HG02571 (cell line): ENCODE measurements around the gene RAB40C.

ENCODE experiments used
- ATAC-seq: cut with Tn5 transposase; IDR thresholded peaks from one replicate; pipeline ENCODE4 v1.9.1; 2021; ENCODE audit warnings: mild to moderate bottlenecking, moderate library complexity; ENCODE audit not compliant: unreplicated experiment

Gene RAB40C

DNA sequence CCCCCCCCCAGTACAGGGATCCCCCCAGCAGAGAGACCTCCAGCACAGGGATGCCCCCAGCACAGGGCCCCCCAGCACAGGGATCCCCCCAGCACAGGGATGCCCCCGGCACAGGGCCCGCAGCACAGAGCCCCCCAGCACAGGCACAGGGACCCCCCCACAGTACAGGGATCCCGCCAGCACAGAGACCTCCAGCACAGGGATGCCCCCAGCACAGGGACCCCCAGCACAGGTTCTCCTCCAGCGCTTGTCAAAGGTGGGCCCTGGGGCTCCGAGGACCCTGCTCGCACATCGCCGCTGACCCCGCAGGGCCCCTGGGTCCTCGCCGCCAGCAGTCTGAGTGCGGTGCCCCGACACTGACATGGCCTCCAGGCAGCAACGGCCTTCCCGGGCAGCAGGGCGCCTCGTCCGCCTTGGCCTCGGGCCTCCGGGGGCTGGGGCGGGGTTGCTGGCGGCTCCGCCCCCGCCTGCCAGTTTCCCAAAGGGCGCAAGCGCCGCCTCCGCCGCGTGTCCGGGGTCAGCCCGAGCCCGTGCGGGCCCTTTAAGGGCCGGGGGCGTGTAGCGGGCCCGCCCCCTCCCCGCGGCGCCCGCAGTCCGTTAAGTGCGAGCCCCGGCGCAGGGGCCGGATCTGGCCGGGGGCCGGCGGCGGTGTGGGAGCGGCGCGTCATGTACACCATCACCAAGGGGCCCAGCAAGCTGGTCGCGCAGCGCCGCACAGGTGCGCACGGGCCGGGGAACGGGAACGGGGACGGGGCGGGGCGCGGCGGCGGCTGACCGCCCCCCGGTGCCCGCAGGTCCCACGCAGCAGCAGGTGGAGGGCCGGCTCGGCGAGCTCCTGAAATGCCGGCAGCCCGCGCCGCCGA lies 51.7 kb downstream of the RAB40C start, which contains the start of gene MCRIP2:
TSS of gene MCRIP2 (plus strand) at position 503 of the 863 bp plus-strand sequence. CDS start at position 667, 164 bp downstream.
- peak; percentile 46 for ATAC-seq

DNA sequence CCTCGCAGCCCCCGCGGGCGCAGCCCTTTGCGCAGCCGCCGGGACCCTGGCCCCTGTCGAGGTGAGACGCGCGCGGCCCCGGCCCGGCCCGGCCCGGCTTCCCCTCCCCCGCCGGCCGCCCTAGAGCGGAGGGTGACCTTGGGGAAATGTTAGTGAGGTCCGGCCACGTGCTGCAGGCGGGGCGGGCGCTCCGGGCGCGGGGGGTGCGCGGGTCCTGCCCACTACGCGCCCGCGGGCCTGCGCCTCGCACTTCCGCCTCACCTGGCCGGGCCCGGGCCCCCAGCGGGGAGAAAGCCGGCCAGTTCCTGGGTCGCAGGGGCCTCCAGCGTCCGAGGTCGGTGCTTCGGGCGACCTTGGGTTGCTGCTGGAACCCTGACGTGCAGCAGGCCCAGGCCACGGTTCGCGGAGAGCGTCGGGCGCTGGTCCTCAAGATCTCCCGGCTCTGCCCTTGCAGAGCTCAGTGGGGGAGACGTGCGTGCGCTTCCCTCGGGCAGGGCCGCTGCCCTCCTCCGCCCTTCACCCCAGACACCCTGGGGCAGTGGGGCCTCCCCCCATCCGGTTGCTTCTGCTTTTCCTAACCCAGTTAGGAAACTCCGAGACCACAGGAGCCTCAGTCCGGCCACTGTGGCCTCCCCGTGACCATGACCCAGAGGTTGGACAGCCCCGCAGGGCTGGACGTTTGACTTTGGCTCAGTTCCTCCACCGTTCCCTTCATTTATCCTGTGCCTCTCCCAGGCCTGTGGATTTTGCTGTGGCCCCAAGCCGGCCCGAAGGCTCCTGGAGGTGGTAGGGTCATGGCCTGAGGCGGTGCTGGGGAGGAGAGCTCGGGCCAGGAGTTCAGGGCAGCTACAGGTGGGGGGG lies 52.6 kb downstream of the RAB40C start:
- ATAC-seq: peak; percentile 33

DNA sequence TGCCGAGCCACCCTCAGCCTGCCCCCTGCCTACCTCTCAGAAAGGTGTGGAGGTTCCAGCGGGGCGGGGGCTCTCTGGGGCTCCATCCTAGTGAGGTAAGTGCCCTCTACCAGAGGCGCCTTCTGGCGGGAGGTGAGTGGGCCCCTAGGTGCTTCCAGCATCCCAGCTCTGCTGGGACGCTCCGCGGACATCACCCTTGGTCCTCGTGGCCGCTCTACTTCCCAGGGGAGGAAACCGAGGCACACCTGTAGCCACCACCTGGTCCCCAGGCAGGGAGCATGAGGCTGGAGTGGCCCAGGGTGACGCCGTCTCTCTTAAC lies 53.1 kb downstream of the RAB40C start:
- no peak for ATAC-seq

DNA sequence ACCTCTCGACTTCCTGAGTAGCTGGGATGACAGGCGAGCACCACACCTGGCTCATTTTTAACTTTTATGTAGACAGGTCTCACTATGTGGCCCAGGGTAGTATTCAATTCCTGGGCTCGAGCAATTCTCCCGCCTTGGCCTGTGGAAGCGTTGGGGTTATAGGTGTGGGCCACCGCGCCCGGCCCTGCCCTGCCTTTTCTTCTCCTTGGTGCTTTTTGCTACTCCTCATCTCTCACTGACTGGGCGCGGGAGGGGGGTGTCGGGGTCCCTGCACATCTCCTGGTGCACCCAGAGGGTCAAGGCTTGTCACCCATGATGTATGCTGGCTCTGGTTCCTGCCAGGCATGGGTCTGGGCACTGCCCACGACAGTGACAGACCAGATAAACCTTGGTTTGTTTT lies 54.7 kb downstream of the RAB40C start:
- ATAC-seq: no peak

DNA sequence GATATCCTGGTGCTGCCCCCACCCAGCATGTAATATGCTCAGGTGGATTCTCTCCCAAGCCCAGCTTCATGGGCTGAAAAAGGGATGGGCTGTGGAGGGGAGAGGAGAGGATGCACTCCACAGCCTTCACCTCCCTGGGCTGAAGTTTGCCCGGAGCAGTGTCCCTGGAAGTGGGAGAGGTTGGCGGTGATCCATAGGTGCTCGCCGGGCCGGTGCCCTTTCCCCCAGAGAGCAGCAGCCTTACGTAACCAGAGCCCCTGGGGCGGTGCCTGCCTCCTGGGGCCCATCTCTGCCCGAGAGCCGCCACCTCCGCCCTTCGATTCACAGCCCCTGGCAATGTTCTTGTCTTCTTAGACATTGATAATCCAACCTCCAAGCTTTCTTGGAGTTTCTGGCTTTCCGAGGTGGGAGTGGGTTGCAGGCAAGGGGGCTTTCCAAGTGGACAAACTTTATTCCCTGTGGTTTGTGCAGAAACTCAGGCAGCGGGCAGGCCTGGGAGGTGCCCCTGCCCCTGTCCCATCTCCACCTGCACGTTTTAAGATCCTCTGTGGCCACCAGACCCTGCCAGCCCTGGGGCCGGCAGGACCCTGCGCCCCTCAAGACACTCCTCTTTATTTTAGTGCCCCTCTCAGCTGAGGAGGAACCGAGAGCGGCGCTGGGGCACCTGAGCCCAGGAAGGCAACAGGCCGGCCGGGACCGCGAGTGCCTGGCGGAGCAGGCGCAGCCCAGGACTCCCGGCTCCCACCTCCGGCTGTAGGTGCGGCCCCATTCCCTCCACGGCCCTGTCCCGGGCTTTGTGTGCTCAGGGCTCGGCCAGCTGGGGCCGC lies 56.2 kb downstream of the RAB40C start:
- no peak for ATAC-seq

DNA sequence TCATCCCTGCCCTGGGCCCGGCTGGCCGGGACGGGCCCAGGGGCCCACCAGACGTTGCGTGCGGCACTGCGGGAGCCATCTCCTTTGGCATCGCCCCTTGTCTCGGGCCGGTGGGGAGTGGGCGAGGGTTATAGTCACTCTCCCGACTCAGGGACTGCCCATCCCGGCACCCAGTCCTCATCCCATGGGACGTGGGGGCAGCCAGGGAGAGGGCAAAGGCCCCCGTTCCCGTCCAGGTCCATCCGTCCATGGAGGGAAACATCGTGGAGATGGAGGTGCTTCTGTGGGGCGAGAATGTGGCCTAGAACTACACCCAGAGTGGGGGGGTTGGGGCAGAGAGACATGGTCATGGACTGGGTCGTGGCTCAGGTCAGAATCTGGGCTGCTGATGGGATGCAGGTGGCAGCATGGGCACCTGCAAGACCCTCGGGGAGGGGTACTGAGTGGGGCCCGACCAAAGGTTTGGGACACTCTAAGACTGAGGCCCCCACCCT lies 56.9 kb downstream of the RAB40C start:
- no peak for ATAC-seq

DNA sequence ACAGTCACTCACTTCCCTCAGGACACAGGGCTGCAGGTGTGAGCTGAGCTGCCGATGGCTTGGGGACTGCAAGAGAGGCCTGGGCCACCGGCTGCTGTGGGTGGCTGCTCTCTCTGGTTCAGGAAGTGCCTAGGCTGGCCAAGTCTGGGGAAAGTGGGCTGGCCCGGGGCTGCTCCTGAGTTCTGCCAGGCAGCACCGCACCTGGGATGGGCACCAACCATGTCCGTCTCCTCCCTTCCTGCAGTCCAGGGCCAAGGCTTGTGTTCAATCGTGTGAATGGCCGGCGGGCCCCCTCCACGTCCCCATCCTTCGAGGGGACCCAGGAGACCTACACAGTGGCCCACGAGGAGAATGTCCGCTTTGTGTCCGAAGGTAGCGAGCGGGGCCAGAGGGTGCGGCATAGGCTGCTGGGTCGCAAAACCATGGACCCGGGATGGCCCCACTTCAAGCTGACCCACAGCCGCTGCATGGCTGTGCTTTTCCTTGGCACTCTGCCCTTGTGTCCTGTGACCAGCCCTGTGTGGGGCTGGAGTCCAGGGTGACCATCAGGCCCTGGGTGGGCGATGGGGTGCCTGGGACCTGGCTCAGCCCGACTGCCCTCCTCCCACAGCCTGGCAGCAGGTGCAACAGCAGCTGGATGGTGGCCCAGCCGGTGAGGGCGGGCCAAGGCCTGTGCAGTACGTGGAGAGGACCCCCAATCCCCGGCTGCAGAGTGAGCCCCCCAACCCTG lies 57.5 kb downstream of the RAB40C start:
- no peak for ATAC-seq

DNA sequence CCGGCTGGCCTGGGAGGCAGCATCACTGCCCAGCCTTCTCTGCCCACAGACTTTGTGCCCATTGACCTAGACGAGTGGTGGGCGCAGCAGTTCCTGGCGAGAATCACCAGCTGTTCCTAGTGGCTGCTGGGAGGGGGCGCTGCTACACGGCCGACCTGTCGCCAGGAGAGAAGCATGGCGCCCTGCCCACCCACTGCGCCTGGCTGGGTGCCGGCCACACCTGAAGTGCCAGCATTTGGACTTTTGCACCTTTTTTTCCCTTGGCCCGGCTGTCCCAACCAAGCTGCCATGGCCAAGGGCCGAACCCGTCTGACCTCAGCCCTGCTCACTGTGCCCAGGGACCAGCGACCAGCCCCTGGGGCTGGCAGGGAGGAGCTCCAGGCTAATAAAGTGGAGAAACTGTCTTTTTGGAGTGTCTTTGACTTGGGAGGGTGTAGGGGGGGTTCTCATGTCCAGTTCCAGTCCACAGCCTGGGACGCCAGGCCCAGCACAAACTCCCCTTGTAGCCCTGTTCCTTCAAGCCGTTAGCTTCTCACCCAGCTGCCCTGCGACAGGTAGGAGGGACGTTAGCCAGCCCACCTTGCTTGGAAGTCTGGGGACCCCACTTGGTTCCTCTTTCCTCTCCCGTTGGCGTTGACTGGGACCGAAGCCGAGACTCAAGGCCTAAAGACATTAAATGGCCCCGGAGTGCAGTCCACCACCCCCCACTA lies 58.4 kb downstream of the RAB40C start:
- no peak for ATAC-seq

DNA sequence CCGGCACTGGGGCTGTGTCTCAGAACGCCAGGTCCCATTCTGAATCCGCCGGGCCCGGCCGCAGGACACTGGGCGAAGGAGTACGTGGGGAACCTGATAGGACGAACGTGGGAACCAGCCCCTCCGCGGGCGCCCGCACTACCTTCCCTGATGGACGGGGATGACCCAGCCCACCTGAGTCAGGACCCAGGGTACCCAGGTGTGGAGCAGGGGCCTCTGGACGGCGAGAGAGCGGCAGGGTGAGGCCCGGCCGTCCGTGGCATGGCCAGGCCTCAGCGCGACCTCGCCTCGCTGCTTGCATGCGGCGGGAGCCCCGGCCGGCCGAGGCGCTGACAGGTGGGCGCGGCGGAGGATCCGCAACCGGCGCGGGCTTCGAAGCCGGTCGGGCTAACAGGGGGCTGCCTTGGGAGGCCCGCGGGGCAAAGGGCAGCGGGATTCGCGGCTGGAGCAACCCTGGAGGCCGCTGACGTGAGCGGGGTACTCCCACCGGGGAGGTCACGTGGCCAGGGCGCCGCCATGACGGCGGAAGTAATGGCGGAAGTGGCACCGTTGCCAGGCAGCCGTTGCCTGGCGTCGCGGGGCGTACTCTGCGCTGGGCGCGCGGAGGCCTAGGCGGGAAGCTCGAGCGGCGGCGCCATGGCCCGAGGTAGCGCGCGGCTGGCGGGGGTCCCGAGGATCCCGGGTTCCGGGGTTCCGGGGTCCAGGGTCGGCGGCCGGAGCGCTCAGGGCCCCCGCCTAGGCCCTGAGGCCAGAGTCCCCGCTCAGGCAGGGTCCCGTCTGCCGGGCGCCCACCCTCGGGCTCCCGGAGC lies 59.1 kb downstream of the RAB40C start, which contains the start of gene WDR90:
TSS of gene WDR90 (plus strand) at position 585 of the 809 bp plus-strand sequence. CDS start at position 637, 52 bp downstream.
- peak; percentile 77 for ATAC-seq

DNA sequence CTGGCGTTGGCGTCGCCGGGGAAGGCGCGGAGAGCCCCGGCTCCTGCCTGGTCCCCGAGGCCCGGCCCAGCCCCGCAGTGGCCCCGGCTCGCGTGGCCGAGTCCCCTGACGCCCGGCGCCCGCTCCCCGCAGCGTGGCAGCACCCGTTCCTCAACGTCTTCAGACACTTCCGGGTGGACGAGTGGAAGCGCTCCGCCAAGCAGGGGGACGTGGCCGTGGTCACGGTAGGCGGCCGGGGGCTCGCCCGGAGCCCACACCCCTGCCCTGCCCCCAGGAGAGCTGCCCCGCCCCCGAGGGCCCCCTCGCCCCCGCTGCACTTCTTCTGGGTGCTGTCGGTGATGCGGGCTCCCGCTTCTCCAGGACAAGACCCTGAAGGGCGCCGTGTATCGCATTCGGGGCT lies 59.8 kb downstream of the RAB40C start:
- ATAC-seq: peak; percentile 6

DNA sequence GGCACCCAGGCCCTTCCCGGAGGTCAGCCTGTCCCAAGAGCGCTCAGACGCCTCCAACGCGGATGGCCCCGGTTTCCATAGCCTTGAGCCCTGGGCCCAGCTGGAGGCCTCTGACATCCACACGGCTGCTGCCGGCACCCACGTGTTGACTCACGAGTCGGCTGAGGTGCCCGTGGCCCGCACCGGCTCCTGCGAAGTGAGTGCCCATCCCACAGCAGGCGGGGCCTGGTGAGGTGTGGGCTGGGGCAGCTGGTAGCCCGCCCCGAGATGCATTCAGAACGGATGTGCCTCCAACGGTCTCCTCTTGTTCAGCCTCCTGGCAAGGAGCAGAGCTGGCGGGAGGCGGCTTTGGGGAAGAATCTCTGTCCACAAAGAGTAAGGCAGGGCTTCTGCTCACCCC lies 62.0 kb downstream of the RAB40C start:
- ATAC-seq: no peak

DNA sequence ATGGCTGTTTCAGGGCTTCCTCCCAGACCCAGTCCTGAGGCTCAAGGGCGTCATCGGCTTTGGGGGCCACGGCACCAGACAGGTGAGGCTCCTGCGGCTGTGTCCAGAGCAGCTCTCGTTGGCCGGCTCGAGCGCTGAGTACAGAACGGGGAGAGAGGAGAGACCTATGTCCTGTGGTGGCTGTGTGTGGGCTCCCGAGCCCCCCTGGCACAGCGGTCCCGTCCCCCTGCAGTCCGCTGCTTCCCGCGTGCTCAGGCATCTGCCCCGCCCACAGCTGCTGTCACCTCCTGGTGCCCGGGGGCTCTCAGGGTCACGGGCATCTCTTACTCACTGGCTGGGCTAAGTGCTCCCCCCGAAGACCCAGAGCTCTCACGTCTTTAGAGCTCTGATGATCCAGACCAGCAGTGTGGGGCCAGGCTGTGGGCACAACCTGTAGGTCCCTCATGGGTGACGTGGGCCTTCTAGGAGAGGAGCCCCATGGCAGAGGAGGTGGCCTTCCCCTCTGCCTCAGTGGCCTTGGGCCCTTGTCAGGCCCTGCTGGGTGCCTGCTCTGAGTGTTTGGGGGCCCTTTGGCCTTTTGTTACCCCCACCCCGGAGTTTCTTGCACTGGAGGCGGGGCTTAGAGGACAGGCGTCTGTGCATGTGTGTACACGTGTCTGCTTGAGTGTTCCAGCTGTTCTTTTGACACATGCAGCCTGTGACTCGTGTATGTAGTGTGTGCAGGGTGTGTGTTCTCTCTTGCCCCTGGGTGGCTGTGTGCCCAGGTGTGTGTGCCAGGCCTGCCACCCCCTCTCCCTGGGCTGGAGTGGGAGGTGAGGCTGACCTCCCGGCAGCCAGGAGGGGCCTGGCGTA lies 62.8 kb downstream of the RAB40C start:
- no peak for ATAC-seq

DNA sequence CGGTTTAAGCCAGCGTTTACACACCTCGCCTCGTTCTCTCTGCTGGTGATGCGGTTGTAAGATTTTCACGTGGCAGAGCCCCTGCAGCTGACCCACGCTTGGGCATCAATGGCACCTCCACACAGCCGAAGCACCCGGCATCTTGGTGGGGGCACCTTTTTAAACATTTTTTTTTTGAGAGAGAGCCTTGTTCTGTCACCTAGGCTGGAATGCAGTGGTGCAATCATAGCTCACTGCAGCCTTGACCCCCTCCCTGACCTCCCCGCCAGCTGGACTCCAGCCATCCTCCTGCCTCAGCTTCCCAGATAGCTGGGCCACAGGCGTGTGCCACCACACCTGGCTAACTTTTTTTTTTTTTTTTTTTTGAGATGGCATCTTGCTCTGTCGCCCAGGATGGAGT lies 64.2 kb downstream of the RAB40C start:
- ATAC-seq: no peak

DNA sequence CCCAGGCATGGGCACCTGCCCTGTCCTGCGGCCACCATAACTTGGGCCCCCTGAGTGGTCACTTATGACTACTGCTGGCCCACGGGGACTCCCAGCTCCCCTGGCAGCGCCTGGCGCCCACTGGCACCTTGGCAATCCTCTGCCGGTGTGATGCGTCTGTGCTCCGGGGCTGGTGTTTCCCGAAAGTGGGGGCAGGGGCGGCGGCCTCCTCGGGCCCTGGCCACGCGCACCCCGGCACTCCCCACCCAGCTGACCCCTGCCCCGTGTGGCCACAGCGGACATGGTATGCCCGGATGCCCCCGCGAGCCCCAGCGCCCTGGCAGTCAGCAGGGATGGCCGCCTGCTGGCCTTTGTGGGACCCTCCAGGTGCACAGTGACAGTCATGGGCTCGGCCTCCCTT lies 67.6 kb downstream of the RAB40C start:
- no peak for ATAC-seq

DNA sequence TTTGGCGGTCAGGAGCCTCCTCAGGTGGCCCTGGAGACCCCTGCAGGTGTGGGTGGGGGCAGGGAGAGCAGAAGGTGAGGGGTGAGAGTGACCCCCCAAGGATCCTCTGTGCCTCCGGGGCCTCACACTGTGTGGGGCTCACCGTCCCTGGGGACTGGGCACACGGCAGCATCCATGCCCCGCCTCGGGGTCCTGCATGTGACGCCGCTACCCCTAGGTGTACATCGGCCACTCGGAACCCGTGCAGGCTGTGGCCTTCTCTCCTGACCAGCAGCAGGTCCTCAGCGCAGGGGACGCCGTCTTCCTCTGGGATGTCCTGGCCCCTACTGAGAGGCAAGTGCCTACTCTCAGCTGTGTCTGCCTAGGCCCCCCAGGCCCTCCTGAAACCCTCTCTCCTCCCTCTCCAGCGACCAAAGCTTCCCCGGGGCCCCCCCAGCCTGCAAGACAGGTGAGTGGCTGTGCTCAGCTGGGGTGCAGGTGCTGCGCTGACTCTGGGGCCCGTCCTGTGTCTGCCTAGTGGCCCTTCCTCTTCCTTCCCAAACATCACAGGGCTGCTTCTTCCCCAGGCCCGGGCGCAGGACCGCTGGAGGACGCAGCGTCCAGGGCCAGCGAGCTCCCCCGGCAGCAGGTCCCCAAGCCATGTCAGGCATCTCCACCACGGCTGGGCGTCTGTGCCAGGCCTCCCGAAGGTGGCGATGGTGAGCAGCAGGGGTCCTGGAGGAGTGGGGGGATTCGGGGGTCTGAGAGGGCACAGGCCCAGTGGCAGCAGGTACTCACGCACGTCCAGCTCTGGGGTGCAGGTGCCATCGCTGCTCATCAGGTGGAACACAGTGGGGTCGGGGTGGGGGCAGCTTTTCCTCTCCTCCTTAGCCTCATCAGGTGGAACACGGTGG lies 69.1 kb downstream of the RAB40C start:
- ATAC-seq: no peak

DNA sequence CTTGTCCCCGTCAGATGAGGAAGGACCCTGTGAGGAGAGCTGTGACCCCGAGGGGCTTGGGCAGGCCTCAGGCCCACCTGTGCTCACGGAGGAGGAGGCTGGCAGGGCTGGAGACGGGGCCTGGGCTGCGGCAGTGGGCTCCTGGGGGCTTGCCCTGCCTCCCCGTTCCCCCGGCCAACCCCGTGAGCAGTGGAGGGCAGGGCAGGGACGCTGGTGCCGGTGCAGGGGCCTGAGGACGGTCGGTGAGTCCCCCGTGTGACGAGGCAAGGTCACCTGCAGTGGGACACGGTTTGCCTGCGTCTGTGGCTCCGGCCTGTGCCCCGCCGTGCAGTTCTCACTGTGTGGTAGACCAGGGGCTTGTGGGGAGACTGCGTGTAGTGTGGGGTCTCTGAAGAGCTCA lies 69.8 kb downstream of the RAB40C start:
- no peak for ATAC-seq

DNA sequence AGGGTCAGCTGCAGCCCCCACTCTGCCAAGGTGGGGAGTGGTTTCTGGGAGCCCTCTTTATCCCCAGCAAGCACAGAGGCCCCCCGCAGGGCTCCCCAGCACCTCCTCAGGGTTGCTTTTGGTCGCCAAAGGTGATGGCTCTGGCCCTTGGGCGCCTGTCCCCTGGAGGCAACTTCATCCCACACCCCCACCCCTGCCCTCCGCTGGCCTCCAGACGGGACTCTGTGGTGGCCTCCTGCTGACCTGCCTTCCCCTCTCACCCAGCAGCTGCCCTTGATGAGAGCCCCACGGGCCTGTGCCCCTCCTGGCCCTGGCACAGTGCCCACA lies 70.2 kb downstream of the RAB40C start:
- no peak for ATAC-seq
